Stimulated activated CD4-positive, alpha-beta T cell treated with anti-CD3 and anti-CD28 coated beads, Interleukin-1b, Interleukin-23, amount 100 ng/mL, for 48 hours (primary cell): ENCODE results near the gene MYL12B.
A peak's percentile ranks its signal among the peaks of the same experiment; 100 is the strongest.
"Not testable (repeated sequence)": the region's sequence is repeated elsewhere in the genome, so short reads cannot be mapped to it uniquely, and the experiment has no call there.

Experiments used
- DNase-seq: peaks from one replicate; pipeline ENCODE4 v3.0.0-alpha.2; 2020

Gene MYL12B

DNA sequence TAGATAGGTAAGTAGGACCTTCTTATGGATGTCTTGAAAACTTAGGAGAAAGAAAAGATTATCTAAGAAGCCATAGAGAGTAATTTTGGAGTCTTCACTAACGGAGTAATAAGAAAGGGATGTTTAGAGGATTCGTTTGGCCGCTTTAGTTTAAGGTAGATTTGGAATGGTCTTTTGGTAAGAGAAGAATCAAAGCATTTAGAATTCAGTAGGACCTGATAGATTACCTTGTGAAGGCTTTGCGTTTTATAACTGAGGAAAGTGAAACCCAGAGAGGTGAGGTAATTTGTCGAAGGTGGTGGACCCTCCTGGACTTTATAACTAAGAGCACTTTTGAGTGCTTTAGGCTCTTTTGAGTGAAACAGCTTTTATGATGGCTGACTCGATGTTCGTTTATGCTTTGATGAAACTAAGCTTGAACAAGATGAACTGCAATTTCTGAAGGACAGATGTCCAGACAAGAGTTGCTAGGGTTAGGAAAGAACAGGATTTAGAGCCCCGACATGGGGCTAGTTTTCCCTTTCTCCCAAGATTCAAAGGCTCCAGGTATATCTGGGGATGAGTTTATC, 1.3 kb downstream of the MYL12B start:
- no peak for DNase-seq

DNA sequence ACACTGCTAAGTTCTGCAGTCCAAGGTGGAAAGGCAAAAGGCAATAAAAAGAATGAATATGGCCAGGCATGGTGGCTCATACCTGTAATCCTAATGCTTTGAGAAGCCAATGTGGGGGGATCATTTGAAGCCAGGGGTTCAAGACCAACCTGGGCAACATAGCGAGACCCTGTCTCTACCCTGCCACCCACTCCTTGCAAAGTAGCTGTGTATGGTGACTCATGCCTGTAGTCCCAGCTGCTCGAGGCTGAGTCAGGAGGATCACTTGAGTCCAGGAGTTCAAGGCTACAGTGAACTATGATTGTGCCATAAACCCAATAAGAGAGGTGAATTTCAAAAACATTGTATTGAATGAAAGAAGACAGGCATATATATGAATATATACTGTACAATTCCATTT, 2.4 kb downstream of the MYL12B start:
- DNase-seq = peak; percentile 28

DNA sequence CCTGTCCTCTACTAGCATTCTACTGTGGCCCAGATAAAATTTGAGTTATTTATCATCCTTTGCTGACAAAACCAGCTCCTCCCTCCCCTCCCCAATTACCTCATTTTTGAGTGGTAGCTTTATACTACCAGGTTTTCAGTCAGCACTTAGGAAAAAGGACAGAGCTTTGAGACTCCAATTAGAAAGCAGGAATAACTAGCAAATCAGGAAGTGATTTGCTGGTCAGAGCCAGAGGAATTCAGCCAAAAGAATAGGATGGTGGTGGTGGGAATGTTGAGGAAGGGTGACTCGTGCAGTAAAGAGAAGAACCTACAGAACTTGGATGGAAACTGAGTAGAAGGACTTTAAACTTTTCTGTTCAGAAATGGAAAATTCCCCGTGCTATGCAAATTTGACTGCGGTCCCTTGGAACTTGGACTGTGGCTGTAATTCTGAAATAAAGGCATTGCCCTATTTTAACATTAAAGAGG, 3.7 kb downstream of the MYL12B start:
- DNase-seq = no peak

DNA sequence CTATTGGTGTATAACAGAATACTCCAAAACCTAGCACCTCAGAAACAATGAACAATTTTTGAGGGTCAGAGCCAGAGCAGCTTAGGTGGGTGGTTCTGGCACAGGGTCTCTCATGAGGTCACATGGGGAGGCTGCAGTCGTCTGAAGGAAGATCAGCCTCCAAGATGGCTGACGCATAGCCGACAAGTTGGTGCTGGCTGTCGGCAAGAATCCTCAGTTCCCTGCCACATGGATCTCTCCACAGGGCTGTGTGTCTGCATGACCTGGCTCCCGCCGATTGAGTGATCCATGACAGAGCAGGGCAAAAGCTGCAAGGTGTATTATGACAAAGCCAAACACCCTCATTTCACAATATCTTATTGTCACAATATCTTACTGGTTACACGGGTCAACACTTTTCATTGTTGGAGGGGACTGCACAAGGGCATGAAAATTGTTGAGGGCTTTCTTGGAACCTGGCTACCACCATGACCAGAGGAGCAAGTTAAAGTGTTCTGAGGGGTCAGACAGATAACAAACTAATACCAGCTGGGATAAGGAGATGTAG, 4.2 kb downstream of the MYL12B start:
- DNase-seq = no peak

DNA sequence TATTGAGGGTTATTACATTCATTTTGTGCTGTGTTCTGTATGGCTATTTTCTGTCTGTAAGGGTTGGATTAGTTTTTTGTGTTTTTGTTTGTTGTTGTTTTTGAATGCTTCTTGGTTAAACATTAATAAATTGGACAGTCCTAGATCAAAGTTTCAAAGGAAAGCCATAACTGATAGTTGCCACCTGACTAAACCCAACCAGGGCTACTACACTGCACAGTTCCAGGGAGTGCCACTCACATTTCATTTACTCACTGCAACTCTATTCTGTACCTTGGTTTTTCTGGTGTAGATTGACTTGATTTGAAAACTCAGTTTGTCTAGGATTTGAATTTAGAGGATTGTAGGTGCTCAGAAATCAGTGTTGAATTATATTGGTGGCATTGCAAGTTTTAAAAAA, 6.4 kb downstream of the MYL12B start:
- DNase-seq = no peak

DNA sequence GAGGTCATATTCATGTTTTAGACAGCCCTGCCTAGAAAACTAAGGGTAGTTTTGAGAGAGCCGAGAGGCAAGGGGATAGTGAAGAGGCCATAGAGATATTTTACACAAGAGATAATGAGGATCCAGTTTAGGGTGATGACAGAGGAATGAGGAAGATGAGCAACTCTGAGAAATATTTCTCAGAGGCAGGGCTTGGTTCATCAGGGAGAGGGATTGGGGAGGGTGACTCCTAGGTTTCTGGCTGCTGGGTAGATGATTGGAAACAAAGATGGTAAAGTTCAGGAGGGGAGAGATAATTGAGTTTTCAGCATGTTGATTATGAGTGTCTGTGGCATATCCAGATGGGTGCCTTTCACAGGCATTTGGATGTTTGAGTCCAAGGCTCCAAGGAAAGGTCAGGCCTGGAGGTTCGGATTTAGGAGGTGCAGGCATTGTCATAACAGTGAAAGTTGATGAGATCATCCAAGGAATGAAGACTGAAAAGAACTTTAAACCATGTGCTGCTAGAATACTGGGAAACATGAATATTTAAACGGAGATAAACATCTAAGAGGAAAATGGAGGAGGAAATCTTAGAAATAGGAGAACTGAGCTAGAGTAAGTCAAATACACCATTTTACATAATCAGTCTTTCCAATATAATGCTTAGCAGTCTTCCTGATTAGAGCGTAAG, 7.4 kb downstream of the MYL12B start:
- DNase-seq = no peak

DNA sequence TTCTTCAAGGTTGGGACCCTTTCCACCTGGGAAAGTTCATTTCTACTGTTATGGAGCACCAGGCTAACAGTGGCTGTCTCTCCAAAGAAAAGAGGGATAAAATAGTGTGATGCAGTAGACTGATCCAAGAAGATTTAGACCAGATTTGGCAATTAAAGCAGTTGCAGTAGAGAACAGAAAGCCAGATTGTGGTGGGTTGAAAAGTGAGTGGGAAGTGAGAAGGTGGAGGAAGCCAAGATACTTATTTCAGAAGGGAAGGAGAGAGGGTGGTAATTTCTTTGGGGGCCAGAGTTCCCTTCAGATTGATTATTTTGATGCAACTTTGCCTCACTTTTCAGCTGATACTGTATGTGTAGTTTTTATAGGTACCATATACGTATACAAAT, 8.0 kb downstream of the MYL12B start:
- DNase-seq = no peak

DNA sequence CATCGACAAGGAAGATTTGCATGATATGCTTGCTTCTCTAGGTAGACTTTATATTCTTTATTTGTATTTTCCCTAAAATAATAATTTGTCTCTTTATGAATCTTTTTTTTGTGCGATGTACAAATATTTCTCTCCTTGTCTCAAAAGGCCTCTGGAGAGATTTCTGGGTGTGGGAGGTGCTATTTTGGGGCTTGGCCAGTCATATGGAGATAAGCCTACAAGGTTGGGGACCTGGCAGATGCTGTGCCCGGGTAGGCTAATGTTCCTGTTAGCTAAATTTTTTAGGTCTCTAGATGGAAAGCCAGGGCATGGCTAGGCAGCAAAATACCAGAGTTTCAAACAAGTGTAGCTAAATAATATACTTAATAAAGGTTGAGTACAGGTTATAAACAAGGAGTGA, 11.1 kb downstream of the MYL12B start:
- DNase-seq = no peak

DNA sequence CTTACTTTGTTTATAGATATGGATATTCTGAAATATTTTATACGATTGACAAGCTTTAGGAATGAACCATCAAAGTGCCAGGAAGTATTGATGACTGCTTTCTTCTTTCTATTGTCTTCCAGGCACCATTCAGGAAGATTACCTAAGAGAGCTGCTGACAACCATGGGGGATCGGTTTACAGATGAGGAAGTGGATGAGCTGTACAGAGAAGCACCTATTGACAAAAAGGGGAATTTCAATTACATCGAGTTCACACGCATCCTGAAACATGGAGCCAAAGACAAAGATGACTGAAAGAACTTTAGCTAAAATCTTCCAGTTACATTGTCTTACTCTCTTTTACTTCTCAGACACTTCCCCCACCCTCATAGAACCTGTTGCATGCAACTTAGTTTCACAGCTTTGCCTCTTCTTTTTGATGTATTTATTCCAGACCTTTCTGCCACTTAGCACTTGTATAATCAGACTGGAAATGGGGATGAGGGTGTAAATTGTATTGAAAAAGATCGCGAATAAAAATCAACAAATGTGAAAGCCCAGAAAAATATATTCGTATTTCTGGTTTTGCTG, 15.8 kb downstream of the MYL12B start:
- not testable (repeated sequence) for DNase-seq

DNA sequence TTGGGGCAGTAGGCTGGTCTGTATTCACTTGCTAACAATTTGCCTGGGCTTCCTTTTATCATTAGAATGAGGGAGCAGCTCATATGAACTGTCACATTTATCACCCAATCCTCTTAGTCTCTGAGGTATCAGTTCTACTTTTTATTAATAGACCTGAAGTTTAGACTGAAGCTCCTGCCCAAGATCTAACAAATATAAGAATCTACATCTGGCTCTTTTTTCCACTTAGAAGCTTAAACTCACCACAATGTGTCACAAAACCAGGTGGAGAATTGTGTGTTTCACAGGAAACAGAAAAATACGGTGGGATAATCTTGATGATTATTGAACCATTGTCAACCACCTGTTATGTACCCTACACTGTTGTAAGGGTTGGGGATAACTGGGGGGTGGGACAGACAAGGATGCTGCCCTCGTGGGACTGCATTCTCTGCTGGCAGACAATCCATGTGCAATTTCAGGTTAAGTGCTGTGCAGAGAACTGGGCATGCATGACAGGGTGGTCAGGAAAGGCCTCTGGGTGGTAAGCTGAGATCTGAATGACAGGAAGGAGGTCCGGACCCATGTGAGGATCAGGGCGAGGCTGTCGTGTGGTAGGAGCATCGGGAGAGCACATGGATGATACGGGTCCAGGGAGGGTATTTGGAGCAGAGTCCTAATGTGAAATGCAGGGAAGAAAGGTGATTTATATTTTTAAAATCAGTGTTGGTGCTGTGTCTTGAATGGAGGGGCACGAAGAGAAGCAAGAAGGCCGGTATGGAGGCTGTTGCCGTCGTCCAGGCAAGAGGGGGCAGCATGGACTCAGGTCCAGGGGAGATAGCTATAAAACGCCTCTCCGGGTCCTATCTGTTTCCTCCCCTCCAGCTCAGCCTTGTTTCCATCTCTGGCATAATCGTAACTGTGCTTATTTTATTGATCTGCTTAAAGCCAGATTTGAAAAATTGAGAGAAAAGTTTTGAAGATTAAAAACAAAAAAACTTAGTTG, 17.6 kb downstream of the MYL12B start:
- no peak for DNase-seq

DNA sequence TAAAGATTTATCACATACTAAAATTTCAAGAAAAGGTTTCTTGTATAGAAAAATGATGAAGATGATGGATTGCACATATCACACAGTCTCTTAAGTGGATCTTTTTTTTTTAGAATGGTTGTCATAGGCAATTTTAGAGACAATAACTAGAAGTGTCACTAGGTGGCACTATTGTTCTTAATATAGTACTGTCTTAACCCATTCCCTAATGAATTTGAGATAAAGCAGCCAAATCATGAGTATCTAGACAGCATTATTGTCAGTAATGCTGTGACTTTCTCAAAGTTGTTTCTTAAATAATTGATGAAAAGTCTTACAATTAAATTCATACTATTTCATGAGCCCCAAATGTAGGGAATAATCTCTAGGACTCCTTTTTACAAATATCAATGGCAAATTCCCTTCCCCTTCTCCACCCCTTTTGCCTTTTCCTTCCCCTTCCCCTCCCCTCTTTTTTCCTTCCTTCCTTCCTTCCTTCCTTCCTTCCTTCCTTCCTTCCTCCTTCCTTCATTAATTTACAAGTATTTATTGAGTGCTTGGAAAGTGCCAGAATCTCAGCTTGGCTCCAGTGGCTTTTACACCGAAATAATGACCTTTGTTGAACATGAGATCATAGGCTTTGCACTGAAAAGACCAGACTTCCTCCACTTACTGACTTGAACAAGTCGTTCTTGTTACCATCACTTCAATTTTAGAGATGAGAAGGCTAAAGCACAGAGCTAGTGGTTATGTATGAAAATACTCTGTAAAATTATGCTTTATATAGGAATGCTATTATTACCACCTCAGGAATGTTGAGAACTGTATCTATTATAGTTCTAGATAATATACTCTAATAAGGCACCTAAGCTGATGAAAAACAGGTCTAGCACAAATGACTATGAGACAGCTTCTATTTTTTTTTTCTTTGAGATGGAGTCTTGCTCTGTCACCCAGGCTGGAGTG, 19.8 kb downstream of the MYL12B start:
- DNase-seq = no peak

DNA sequence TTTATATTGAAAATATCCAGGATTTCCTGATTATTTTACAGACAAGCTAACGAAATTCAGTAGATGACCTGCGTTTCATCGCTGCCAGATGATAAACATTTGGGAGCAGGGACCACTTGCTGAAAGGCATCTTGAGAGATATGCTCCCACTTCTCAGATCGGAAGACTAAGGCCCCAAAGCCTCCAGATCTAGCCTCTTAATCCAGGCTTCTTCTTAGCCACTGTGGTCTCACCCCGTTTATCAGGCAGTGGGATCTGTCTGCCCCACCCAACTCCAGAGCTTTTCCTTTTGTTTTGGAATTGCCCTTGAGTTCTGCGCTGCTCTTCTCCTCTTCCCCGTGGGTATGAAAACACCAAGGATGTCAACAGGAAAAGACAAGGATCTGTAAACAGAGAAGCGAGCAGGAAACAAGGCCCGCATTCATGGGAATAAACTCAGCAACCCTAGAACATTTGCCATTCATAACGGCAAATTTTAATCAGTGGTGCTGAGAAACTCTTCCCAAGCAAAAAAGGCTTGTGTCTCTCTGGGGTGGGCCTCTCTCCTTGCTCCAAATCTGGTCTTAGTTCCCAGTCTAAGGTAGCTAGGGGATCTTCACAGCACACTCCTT, 21.4 kb downstream of the MYL12B start:
- DNase-seq = no peak

DNA sequence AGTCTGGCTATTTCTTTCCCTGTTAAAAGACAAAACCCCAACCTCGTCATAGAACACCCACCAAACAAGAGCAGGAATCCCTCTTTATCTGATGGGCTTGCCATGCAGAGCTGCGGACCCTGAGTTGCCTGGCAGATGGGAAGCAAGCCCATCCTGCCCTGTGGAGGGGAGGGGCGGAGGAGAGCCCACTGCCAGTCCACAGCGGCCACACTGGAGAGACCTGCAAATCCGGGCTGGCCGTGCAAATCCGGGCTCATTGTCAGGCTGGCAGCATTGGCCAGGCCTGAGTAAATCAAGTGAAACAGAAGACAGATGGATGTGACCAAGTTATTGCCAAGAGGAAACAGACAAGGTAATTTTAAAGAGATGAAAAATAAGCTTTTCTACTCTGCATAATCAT, 22.0 kb downstream of the MYL12B start:
- DNase-seq = no peak

DNA sequence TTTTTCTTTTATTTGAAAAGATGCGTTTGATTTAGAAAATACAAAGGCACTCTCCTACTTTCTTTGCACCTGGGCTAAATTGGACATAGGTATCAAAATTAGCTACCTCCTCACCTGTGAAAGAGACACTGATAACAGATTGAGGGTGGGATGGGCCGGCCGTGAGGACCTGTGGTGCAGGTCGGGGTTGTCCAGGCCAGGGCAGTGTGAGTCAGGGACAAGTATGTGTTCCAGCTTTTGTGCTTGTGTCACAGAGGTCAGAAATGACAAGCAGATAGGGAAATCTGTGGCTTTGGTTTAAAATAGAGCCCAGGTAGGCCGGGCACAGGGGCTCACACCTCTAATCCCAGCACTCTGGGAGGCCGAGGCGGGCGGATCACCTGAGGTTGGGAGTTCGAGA, 22.6 kb downstream of the MYL12B start:
- DNase-seq = no peak

DNA sequence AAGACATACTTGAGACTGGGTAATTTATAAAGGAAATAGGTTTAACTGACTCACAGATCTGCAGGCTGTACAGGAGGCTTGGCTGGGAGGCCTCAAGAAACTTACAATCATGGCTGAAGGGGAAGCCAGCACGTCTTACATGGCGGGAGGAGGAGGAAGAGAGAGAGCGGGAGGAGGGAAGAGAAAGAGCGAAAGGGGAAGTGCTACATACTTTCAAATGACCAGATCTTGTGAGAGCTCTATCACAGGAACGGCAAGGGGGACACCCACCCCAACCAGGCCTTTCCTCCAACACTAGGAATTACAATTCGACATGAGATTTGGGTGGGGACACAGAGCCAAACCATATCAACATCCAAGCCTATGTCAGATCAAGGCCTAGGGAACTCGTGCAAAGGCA, 24.2 kb downstream of the MYL12B start:
- no peak for DNase-seq

DNA sequence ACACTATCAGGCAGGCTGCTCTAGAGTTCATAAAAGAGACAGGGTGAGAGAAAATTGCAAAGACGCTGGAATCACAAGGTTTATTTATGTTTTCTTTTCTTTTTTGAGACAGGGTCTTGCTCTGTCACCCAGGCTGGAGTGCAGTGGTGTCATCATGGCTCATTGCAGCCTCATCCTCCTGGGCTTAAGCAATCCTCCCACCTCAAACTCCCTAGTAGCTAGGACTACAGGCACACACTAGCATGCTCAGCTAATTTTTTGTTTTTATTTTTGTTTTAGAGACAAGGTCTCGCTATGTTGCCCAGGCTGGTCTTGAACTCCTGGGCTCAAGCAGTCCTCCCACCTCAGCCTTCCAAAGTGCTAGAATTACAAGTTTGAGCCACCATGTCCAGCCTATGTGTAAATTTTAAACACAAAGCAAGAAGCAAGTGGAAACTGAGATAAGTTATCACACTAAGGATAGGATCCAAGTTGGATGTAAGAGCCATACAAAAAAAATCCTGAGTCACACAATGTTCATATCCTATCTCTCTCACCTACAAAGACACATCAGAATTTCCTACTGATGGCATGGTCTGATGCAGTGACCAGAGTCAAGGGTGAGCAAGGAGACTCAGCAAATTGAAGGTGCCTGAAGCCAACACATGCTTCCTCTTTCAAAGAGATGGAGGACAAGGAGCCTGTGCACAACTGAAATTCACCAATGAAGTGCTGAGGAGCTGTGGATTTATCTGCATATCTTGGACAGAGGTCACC, 31.4 kb downstream of the MYL12B start:
- DNase-seq = no peak

DNA sequence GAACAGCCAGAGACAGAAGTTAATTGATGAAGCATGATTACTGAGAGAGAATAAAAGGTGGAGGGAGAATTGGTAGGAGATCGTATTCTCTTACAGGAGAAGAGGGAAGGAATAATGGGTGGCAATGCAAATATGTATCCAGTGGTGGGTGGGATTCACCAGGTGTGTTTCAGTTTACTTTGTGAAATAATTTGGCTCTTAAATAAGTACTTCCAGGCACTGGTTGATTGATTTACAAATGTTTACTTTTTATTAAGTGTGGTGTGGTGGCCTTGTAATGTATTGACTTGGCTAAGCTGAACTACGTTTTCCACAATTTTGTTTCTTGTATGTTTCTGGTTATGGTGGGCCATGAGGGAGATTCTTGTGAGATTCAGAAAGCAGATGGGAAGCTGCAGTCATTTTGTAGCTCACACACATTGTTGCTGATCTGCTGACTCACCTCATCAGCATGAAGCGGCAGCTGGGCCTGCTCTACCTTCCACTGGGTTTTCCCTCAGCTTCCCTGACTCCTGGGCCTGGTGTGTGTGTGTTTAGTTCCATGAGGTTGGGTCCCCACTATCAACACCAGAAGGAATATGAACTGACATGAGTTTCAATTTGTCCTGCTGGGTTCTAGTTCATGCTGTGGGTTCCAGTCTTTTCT, 32.6 kb downstream of the MYL12B start:
- DNase-seq = no peak

DNA sequence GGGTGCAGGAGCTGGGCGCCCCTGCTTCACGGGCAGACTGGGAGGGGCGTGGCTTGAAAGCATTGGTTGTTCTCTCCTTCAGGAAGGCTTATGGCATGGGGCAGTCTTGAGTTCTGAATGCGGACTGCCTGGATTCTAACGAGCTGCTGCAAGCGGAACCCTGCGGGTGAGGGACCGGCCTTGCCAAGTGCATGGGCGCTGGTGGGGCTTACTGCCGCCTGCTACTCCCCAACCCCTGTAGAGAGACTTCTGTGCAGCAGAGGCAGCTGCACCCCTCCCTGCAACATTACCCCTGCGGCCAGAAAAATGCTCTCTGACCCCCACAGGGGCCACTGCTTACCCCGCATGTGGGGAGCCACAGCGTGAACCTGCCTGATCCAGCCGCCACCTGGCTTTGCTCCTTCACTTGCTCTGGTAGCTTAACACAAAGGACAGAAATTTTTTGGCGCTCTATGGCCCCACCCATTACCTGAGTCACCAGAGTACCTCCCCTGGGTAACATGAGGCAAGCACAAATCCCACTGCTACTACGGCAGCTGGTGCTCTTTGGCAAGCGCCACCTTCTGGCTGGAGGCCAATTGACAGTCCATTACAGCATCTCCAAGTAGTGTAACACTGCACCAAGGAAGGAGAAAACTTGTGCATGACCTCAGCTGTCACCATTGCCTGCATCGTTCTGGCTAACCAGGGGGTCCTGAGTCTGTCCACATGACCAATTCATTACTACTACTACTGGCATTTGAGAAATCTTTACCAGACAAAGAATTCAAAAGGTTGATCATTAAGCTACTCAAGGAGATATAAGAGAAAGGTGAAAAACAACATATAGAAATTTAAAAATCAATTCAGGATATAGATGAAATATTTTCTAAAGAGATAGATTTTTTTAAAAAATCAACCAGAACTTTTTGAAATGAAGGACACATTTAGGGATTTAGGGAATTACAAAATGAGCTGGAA, 35.4 kb downstream of the MYL12B start:
- DNase-seq = peak; percentile 94

DNA sequence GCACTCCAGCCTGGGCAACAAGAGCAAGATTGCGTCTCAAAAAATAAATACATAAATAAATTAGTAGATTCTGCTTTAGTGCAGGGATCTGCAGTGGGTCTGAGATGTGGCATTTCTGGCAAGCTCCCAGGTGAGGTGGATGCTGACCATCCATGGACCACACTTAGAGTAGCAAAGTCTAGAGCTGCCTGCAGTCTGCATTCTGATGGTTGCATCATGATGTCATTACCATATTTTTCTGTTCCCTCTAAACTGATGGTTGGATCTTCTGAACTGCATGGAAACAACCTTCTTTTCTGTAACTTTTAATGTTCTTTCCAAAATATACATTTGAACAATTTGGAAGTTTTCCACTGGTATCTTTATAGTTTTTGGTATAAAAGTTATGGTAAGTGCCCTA, 42.9 kb downstream of the MYL12B start:
- DNase-seq = no peak
